Measurements from ENCODE around the gene CEP192.

- no peak for TF ChIP-seq CTCF (IDR thresholded peaks at IDR 0.05)
- TF ChIP-seq POLR2A (IDR thresholded peaks at IDR 0.05): no peak
- TF ChIP-seq EP300 (IDR thresholded peaks at IDR 0.05): no peak
These were observed 558 bp upstream of the CEP192 start for GRCh38 chr18:12990641-12990966.
